Osteocyte (in vitro differentiated cells): ENCODE data around the gene TNF. TPM values are rescaled to one million over a fixed set of nuclear protein-coding genes. Genes with fewer than 3 reads are reported as not detected.
"Not testable (repeated sequence)": the region's sequence is repeated elsewhere in the genome, so short reads cannot be mapped to it uniquely, and the experiment has no call there.

Source experiments
- DNase-seq: peaks from one replicate; pipeline ENCODE4 v3.0.0; 2021; ENCODE audit warnings: mixed read lengths; ENCODE audit not compliant: unreplicated experiment; ENCODE audit errors: extremely low spot score
- H3K27ac Mint-ChIP-seq: one replicate; pipeline ENCODE4 v1.8.0; 2021; ENCODE audit warnings: mild to moderate bottlenecking, mixed read lengths; ENCODE audit not compliant: unreplicated experiment
- H3K27me3 Mint-ChIP-seq: one replicate; pipeline ENCODE4 v1.8.0; 2021; ENCODE audit warnings: mixed read lengths; ENCODE audit not compliant: unreplicated experiment
- H3K36me3 Mint-ChIP-seq: one replicate; pipeline ENCODE4 v1.8.0; 2021; ENCODE audit warnings: mixed read lengths; ENCODE audit not compliant: unreplicated experiment
- H3K4me1 Mint-ChIP-seq: one replicate; pipeline ENCODE4 v1.8.0; 2021; ENCODE audit warnings: mixed read lengths; ENCODE audit not compliant: unreplicated experiment
- H3K4me3 Mint-ChIP-seq: one replicate; pipeline ENCODE4 v1.8.0; 2021; ENCODE audit warnings: mild to moderate bottlenecking, moderate library complexity, mixed read lengths; ENCODE audit not compliant: unreplicated experiment
- H3K9me3 Mint-ChIP-seq: one replicate; pipeline ENCODE4 v1.8.0; 2021; ENCODE audit warnings: mixed read lengths; ENCODE audit not compliant: unreplicated experiment
- total RNA-seq: library from RNA; stranded (reverse); gene quantifications from 2 replicates; pipeline ENCODE4 v1.2.1, GENCODE V29; 2021
- TF ChIP-seq, protein P1 (sequence below): fragments of 200-600 bp; sonication (generic); IDR thresholded peaks from 2 replicates; pipeline ENCODE4 v1.5.0; 2021; ENCODE audit warnings: antibody characterized with exemption, mild to moderate bottlenecking, moderate library complexity

The TNF gene
- total RNA-seq, 1 donor from 2014 or later, result not detected

DNA sequence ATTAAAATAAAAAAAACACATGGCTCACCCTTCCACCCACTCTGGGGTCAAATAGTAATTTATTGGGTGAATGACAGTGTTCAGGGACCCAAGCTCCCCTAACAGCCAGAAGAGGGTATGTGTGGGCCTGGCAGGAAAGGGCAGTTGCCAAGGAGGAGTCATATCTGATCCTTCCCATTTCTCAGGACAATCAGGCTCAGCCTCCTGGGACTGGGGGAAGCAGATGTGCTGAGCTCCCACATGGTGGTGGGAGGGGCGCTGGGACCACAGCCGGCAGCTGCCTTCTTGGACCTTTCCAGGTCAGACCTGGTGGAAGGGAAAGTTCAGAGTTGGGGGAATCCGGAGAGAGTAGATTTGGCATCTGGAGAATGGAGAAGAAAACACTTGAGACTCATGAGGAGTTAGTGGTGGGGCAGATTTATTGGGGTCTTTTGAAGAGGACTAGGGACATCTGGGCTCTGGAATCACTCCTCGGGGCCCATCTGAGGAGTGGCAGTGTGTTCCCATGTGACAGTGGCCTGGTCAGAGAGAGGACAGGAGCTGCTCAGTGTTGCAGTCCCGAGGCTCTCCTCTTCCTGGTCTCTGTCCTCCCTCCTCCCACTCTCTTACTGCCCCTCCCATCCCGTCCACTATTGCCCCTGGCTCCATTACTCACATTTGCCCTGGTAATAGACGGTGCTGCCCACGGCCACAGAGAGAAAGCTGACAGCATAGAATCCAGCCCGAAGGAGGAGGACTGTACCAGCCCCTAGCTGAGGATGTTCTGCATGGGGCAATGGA is 13.7 kb downstream of the TNF start:
- H3K4me1 Mint-ChIP-seq, result no peaks in the 10 kb centered on the region
- no peak overlapping the region for H3K4me3 Mint-ChIP-seq
- H3K27me3 Mint-ChIP-seq, result no peaks in the 10 kb centered on the region
- DNase-seq, result no peak
- no peaks in the 10 kb centered on the region for H3K36me3 Mint-ChIP-seq
- no peak overlapping the region for H3K27ac Mint-ChIP-seq
- H3K9me3 Mint-ChIP-seq, result no peaks in the 10 kb centered on the region
- TF ChIP-seq, protein P1, sequence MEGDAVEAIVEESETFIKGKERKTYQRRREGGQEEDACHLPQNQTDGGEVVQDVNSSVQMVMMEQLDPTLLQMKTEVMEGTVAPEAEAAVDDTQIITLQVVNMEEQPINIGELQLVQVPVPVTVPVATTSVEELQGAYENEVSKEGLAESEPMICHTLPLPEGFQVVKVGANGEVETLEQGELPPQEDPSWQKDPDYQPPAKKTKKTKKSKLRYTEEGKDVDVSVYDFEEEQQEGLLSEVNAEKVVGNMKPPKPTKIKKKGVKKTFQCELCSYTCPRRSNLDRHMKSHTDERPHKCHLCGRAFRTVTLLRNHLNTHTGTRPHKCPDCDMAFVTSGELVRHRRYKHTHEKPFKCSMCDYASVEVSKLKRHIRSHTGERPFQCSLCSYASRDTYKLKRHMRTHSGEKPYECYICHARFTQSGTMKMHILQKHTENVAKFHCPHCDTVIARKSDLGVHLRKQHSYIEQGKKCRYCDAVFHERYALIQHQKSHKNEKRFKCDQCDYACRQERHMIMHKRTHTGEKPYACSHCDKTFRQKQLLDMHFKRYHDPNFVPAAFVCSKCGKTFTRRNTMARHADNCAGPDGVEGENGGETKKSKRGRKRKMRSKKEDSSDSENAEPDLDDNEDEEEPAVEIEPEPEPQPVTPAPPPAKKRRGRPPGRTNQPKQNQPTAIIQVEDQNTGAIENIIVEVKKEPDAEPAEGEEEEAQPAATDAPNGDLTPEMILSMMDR, result no peak

DNA sequence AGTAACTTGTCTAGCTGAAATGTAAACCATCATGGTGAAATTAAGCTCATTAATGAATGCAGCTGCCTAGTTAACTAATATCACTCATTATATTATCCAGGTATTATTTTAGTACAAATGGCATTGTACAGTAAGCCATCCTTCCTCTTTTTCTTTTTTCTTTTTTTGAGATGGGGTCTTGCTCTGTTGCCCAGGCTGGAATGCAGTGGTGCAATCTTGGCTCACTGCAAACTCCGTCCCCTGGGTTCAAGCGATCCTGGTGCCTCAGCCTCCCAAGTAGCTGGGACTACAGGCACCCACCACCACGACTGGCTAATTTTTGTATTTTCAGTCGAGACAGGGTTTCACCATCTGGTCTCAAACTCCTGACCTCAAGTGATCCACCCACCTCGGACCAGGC is 15.3 kb downstream of the TNF start:
- H3K4me3 Mint-ChIP-seq, DNase-seq, H3K27ac Mint-ChIP-seq, H3K9me3 Mint-ChIP-seq, H3K27me3 Mint-ChIP-seq, H3K4me1 Mint-ChIP-seq, H3K36me3 Mint-ChIP-seq: not testable (repeated sequence)

DNA sequence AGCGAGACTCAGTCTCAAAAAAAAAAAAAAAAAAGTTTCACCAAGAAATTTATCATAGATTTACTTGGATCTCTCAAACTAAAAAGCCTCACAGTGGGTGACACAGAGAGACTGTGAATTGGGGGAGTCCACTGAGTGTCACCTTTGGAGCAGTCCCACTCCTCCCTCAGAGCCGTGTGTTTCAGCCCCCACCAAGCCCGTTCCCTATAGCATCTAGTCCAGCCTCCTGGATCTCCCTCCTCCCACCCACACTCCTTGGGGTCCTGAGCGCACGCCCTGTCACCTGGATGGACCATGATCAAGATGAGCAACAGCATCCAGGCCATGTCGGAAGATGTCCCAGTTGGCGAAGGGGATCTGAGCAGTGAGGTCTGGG is 17.0 kb downstream of the TNF start:
- TF ChIP-seq, protein P1, result no peak
- no peak for DNase-seq
- Mint-ChIP-seq H3K27ac (no peak overlapping the region), H3K27me3 (no peaks in the 10 kb centered on the region), H3K9me3 (no peaks in the 10 kb centered on the region), H3K4me1 (no peaks in the 10 kb centered on the region), H3K4me3 (no peak overlapping the region), H3K36me3 (no peaks in the 10 kb centered on the region)

DNA sequence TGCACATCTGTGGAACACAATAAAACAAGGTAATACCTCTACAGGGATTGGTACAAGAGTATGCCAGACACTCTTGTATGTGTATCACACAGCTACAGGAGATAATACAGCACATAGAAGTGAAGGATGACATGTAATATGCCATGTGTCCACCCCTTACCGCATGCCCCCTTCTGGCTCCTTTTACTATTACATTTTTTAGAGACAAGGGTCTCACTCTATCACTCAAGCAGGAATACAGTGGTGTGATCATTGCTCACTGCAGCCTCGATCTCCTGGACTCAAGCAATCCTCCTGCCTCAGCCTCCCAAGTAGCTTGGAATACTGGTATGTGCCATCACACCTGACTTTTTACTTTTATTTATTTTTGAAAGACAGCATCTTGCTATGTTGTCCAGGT is 21.6 kb downstream of the TNF start:
- no peak for DNase-seq
- H3K36me3 Mint-ChIP-seq, result no peaks in the 10 kb centered on the region
- H3K4me3 Mint-ChIP-seq, result no peak overlapping the region
- no peaks in the 10 kb centered on the region for H3K27me3 Mint-ChIP-seq
- H3K4me1 Mint-ChIP-seq, result no peaks in the 10 kb centered on the region
- no peaks in the 10 kb centered on the region for H3K9me3 Mint-ChIP-seq
- TF ChIP-seq, protein P1, result peak; percentile 54
- no peak overlapping the region for H3K27ac Mint-ChIP-seq

DNA sequence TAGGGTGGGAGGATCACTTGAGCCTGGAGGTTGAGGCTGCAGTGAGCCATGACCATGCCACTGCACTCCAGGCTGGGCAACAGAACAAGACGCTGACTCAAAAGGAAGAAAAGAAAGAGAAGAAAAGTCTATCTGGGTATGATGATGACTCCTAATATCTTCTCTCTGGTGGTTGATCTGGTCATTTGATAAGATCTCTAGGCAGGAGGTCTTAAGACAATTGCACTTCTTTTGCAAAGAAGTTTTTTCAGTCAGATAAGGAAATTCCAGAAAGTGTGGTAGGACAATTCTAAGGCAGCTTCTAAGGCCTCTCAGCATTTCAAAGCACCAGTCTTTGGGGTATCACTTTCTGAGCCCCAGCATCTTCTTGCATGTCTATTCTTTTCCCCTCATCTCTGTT is 32.0 kb downstream of the TNF start:
- no peak overlapping the region for H3K27ac Mint-ChIP-seq

More for the DNA sequence above, 32.0 kb downstream of the TNF start:
- no peak for DNase-seq
- Mint-ChIP-seq H3K4me1 (no peaks in the 10 kb centered on the region), H3K36me3 (no peaks in the 10 kb centered on the region), H3K27me3 (no peaks in the 10 kb centered on the region), H3K9me3 (no peaks in the 10 kb centered on the region), H3K4me3 (no peak overlapping the region)
- TF ChIP-seq, protein P1, result no peak
